ENCODE data around the gene FTCD. TPM values are rescaled to one million over a fixed set of nuclear protein-coding genes. Genes with fewer than 3 reads are reported as not detected.

Gene FTCD
- total and polyA plus RNA-seq, 9 of the 15 experiments (the other 6 are each of a cell fraction or from before 2014, with no cell fraction given): 0.11 to 1.6 (median 0.67) TPM; not detected in 5

- TF ChIP-seq MGA (IDR thresholded peaks at IDR 0.05): 0 out of 2 replicates have a peak, but pooled peaks have one; percentile 22
- TF ChIP-seq E2F6 (IDR thresholded peaks at IDR 0.05; ENCODE audit: borderline replicate concordance in 1 of 2, extremely low read depth in 1 of 2, insufficient read depth in 1 of 2, insufficient read length in 1 of 2, low read depth in 1 of 2, low read length in 1 of 2, poor library complexity in 1 of 2, severe bottlenecking in 1 of 2): peak in 1 of 2 experiments; percentile 38
Measured at GRCh38 chr21:46130831-46131587, 24.4 kb downstream of the FTCD start (continued).
